Gastrocnemius medialis (tissue), 4 donors: Measurements from ENCODE around the gene ZSCAN21. TPM values are rescaled to one million over a fixed set of nuclear protein-coding genes. Genes with fewer than 3 reads are reported as not detected.
A peak's percentile ranks its signal among the peaks of the same experiment; 100 is the strongest.

Experiments used
- ATAC-seq, 2 donors: fragments of 150-250 bp; one replicate each; pipeline ENCODE4 v1.9.1; 2016
- DNase-seq, 2 donors: peaks; one replicate each; pipeline ENCODE4 v3.0.0-alpha.2; 2019
- H3K27ac ChIP-seq, 4 donors: fragments of 200-600 bp; sonication (generic); 1 replicate in 1 of 4; 2 replicates in 3 of 4; pipeline ENCODE4 v1.5.1; 2016 to 2018; ENCODE audit warnings: mild to moderate bottlenecking in 2 of 4, moderate library complexity in 1 of 4
- H3K27me3 ChIP-seq, 3 donors: fragments of 200-600 bp; sonication (generic) in 2 of 3; 1 replicate in 1 of 3; 2 replicates in 2 of 3; pipeline versions ENCODE4 v1.5.1 to v1.6.0; 2016 to 2019; ENCODE audit warnings: mild to moderate bottlenecking in 1 of 3, moderate library complexity in 1 of 3
- H3K36me3 ChIP-seq, 2 donors: fragments of 200-600 bp; sonication (generic) in 1 of 2; one replicate each; pipeline ENCODE4 v1.5.1; 2017 to 2018
- H3K4me1 ChIP-seq, 2 donors: fragments of 200-600 bp; sonication (generic) in 1 of 2; one replicate each; pipeline ENCODE4 v1.5.1; 2016 to 2017; ENCODE audit warnings: mild to moderate bottlenecking in 2 of 2
- H3K4me3 ChIP-seq, 4 donors: fragments of 200-600 bp; sonication (generic) in 3 of 4; 1 replicate in 1 of 4; 2 replicates in 3 of 4; pipeline ENCODE4 v1.5.1; 2016 to 2019; ENCODE audit warnings: mild to moderate bottlenecking in 2 of 4
- H3K9me3 ChIP-seq, 3 donors: fragments of 200-600 bp; sonication (generic) in 2 of 3; 1 replicate in 1 of 3; 2 replicates in 2 of 3; pipeline ENCODE4 v1.5.1; 2016 to 2019
- CTCF ChIP-seq, 5 experiments: fragments of 450-650 bp in 3 of 5; fragments of 200-600 bp in 2 of 5; sonication (generic) in 2 of 5; IDR thresholded peaks in 4 of 5; conservative IDR thresholded peaks in 1 of 5; 1 replicate in 4 of 5; 2 replicates in 1 of 5; pipeline ENCODE4 v1.5.1; 2016 to 2019; ENCODE audit warnings: antibody characterized with exemption in 5 of 5, mild to moderate bottlenecking in 3 of 5, moderate library complexity in 3 of 5
- POLR2A ChIP-seq, 2 donors: fragments of 450-650 bp; IDR thresholded peaks; one replicate each; pipeline ENCODE4 v1.6.1; 2017; ENCODE audit warnings: antibody characterized with exemption in 2 of 2, mild to moderate bottlenecking in 2 of 2, moderate library complexity in 2 of 2
- in situ Hi-C, 4 donors: fragments of 200-750 bp; cut with MboI; loops; one replicate each; pipeline versions ENCODE4 v1.15.0 to v1.8.0; 2017; ENCODE audit warnings: low sequenced_read_pairs in 4 of 4
- intact Hi-C: fragments of 100-400 bp; cut with DNase I; formaldehyde crosslinking; loops from one replicate; pipeline ENCODE4 v1.15.1; 2023; ENCODE audit warnings: low total_unique reads
- total RNA-seq, 4 donors: library from RNA; depleted of rRNA; stranded (reverse); fragments of >200 nt; gene quantifications; one replicate each; pipeline versions ENCODE4 v1.1.0 to v1.2.3, GENCODE V29; 2016

ZSCAN21 gene
- total RNA-seq, 4 donors from 2014 or later: 14.4 to 26.4 (median 22.3) TPM

DNA sequence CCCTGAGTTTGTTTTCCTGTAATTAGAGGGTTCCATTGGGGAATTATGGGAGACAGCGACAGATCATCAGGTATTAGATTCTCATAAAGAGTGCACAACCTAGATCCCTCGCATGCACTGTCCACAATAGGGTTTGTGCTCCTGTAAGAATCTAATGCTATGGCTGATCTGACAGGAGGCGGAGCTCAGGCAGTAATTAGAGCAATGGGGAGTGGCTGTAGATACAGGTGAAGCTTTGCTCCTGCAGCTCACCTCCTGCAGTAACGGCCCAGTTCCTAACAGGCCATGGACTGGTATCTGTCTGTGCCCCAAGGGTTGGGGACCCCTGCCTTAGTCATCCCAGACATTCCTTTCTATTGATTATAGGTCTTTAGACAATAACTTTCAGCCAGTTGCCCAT, 894 bp upstream of the ZSCAN21 start:
- in situ Hi-C loops (no loop called here), intact Hi-C loops (loop anchor here (1.0 kb wide), 3 partner anchors 33 to 52 kb away; partner anchors contain the start of genes ZKSCAN1 and ZNF3)
- H3K4me1 ChIP-seq: peaks cover 8 to 15% of the 10 kb centered on the region in 2 donors
- TF ChIP-seq CTCF (IDR thresholded peaks at IDR 0.05 in 4 of 5, conservative IDR thresholded peaks at IDR 0.05 in 1 of 5): no peak
- no peak for TF ChIP-seq POLR2A (IDR thresholded peaks at IDR 0.05)
- no peak overlapping the region for H3K4me3 ChIP-seq
- no peak for ATAC-seq
- H3K27me3 ChIP-seq: no peaks in the 10 kb centered on the region
- no peak overlapping the region for H3K27ac ChIP-seq
- no peaks in the 10 kb centered on the region for H3K9me3 ChIP-seq
- no peaks in the 10 kb centered on the region for H3K36me3 ChIP-seq
- DNase-seq: no peak

GRCh38 chr7:100051611-100052010, 2.0 kb downstream of the ZSCAN21 start:
- TF ChIP-seq POLR2A (IDR thresholded peaks at IDR 0.05) (no peak), CTCF (IDR thresholded peaks at IDR 0.05 in 4 of 5, conservative IDR thresholded peaks at IDR 0.05 in 1 of 5) (no peak)
- no peak for DNase-seq
- no peak for ATAC-seq
- peaks cover 0 to 2% of the 10 kb centered on the region in 2 donors for H3K36me3 ChIP-seq
- intact Hi-C loops: loop anchor here (2.0 kb wide), 1 partner anchor 57 kb away; no protein-coding TSS in a partner anchor
- no peaks in the 10 kb centered on the region for H3K9me3 ChIP-seq
- in situ Hi-C loops: no loop called here
- peaks cover 8 to 15% of the 10 kb centered on the region in 2 donors for H3K4me1 ChIP-seq
- no peaks in the 10 kb centered on the region for H3K27me3 ChIP-seq
- H3K27ac ChIP-seq: no peak overlapping the region
- H3K4me3 ChIP-seq: no peak overlapping the region

DNA sequence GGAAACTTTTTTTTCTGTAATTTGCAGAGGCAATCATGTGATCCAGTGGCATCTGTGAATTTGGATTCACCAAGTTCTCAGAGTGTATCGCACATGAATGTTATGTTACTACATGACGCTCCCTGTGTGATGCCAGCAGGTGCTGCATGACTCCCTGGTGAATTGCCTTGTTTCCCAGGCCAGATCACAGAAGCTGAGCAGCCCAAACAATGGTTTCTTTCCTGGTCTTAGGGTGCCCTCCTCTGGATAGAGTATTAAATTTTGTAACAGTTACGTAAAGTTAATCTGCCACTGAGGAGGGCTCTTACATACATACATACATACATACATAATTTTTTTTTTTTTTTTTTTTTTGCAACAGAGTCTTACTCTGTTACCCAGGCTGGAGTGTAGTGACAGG, 3.6 kb downstream of the ZSCAN21 start:
- intact Hi-C loops: loop anchor here (1.0 to 2.0 kb wide), 2 partner anchors 58 to 74 kb away; no protein-coding TSS in a partner anchor
- Histone ChIP-seq H3K4me3 (no peak overlapping the region), H3K9me3 (no peaks in the 10 kb centered on the region), H3K27ac (peak overlapping the region in 2 of 4 donors; percentile 44 to 58), H3K36me3 (peaks cover 0 to 18% of the 10 kb centered on the region in 2 donors), H3K27me3 (no peaks in the 10 kb centered on the region), H3K4me1 (peaks cover 8 to 15% of the 10 kb centered on the region in 2 donors)
- DNase-seq (peak; percentile 25 to 60), ATAC-seq (peak; percentile 66 to 75)
- TF ChIP-seq POLR2A (IDR thresholded peaks at IDR 0.05) (no peak), CTCF (IDR thresholded peaks at IDR 0.05 in 4 of 5, conservative IDR thresholded peaks at IDR 0.05 in 1 of 5) (peak in 1 of 5 experiments; percentile 17)
- in situ Hi-C loops: no loop called here

- in situ Hi-C loops (no loop called here), intact Hi-C loops (no loop called here)
- peaks cover 0 to 6% of the 10 kb centered on the region in 2 donors for H3K4me1 ChIP-seq
- ATAC-seq (no peak), DNase-seq (no peak)
- peaks cover 0 to 55% of the 10 kb centered on the region in 2 donors for H3K36me3 ChIP-seq
- H3K27ac ChIP-seq: no peak overlapping the region
- no peaks in the 10 kb centered on the region for H3K9me3 ChIP-seq
- H3K27me3 ChIP-seq: no peaks in the 10 kb centered on the region
- H3K4me3 ChIP-seq: no peak overlapping the region
- no peak for TF ChIP-seq CTCF (IDR thresholded peaks at IDR 0.05 in 4 of 5, conservative IDR thresholded peaks at IDR 0.05 in 1 of 5)
- TF ChIP-seq POLR2A (IDR thresholded peaks at IDR 0.05): no peak
Observed at GRCh38 chr7:100057006-100057405, 7.4 kb downstream of the ZSCAN21 start.

- DNase-seq (no peak), ATAC-seq (no peak)
- no peak overlapping the region for H3K4me3 ChIP-seq
- TF ChIP-seq CTCF (IDR thresholded peaks at IDR 0.05 in 4 of 5, conservative IDR thresholded peaks at IDR 0.05 in 1 of 5): no peak
- H3K27ac ChIP-seq: no peak overlapping the region
- H3K36me3 ChIP-seq: peaks cover 0 to 66% of the 10 kb centered on the region in 2 donors
- intact Hi-C loops (no loop called here), in situ Hi-C loops (no loop called here)
- no peaks in the 10 kb centered on the region for H3K4me1 ChIP-seq
- H3K27me3 ChIP-seq: no peaks in the 10 kb centered on the region
- no peaks in the 10 kb centered on the region for H3K9me3 ChIP-seq
Observed at GRCh38 chr7:100059251-100059739, 9.7 kb downstream of the ZSCAN21 start.
